Measurements from ENCODE around the gene ZNF385D. TPM values are rescaled to one million over a fixed set of nuclear protein-coding genes. Genes with fewer than 3 reads are reported as not detected.

ZNF385D gene
- total RNA-seq, 1 donor from 2014 or later = 0.41 TPM

- no peak overlapping the region for H3K4me3 Mint-ChIP-seq (ENCODE audit: unreplicated experiment)
- no peaks in the 10 kb centered on the region for H3K4me1 Mint-ChIP-seq (ENCODE audit: unreplicated experiment)
- no peaks in the 10 kb centered on the region for H3K36me3 Mint-ChIP-seq (ENCODE audit: low read depth, unreplicated experiment)
- H3K9me3 Mint-ChIP-seq (ENCODE audit: unreplicated experiment) = no peaks in the 10 kb centered on the region
- TF ChIP-seq CTCF (IDR thresholded peaks at IDR 0.05; ENCODE audit: unreplicated experiment) = no peak
- no peak for DNase-seq (ENCODE audit: low spot score)
- no peak overlapping the region for H3K27ac Mint-ChIP-seq (ENCODE audit: unreplicated experiment)
- no peaks in the 10 kb centered on the region for H3K27me3 Mint-ChIP-seq (ENCODE audit: unreplicated experiment)
Measured at GRCh38 chr3:21526461-21526860, 224.5 kb downstream of the ZNF385D start.

GRCh38 chr3:21524133-21524532 is 226.9 kb downstream of the ZNF385D start:
- no peak for TF ChIP-seq CTCF (IDR thresholded peaks at IDR 0.05; ENCODE audit: unreplicated experiment)
- H3K27me3 Mint-ChIP-seq (ENCODE audit: unreplicated experiment) = no peaks in the 10 kb centered on the region
- H3K36me3 Mint-ChIP-seq (ENCODE audit: low read depth, unreplicated experiment) = no peaks in the 10 kb centered on the region
- no peaks in the 10 kb centered on the region for H3K9me3 Mint-ChIP-seq (ENCODE audit: unreplicated experiment)
- H3K4me1 Mint-ChIP-seq (ENCODE audit: unreplicated experiment) = no peaks in the 10 kb centered on the region
- no peak overlapping the region for H3K27ac Mint-ChIP-seq (ENCODE audit: unreplicated experiment)
- DNase-seq (ENCODE audit: low spot score) = no peak
- no peak overlapping the region for H3K4me3 Mint-ChIP-seq (ENCODE audit: unreplicated experiment)

GRCh38 chr3:21520106-21520963 is 230.7 kb downstream of the ZNF385D start:
- no peak overlapping the region for H3K4me3 Mint-ChIP-seq (ENCODE audit: unreplicated experiment)
- H3K4me1 Mint-ChIP-seq (ENCODE audit: unreplicated experiment) = no peaks in the 10 kb centered on the region
- H3K27me3 Mint-ChIP-seq (ENCODE audit: unreplicated experiment) = no peaks in the 10 kb centered on the region
- H3K27ac Mint-ChIP-seq (ENCODE audit: unreplicated experiment) = no peak overlapping the region
- DNase-seq (ENCODE audit: low spot score) = no peak
- no peaks in the 10 kb centered on the region for H3K9me3 Mint-ChIP-seq (ENCODE audit: unreplicated experiment)
- H3K36me3 Mint-ChIP-seq (ENCODE audit: low read depth, unreplicated experiment) = no peaks in the 10 kb centered on the region
- TF ChIP-seq CTCF (IDR thresholded peaks at IDR 0.05; ENCODE audit: unreplicated experiment) = no peak

- no peak for TF ChIP-seq CTCF (IDR thresholded peaks at IDR 0.05; ENCODE audit: unreplicated experiment)
- Mint-ChIP-seq H3K36me3 (ENCODE audit: low read depth, unreplicated experiment) (no peaks in the 10 kb centered on the region), H3K9me3 (ENCODE audit: unreplicated experiment) (no peaks in the 10 kb centered on the region), H3K4me3 (ENCODE audit: unreplicated experiment) (no peak overlapping the region), H3K27ac (ENCODE audit: unreplicated experiment) (no peak overlapping the region), H3K4me1 (ENCODE audit: unreplicated experiment) (no peaks in the 10 kb centered on the region), H3K27me3 (ENCODE audit: unreplicated experiment) (no peaks in the 10 kb centered on the region)
- DNase-seq (ENCODE audit: low spot score) = no peak
Measured at GRCh38 chr3:21517184-21517583, 233.8 kb downstream of the ZNF385D start.

- H3K9me3 Mint-ChIP-seq (ENCODE audit: unreplicated experiment) = no peaks in the 10 kb centered on the region
- no peak overlapping the region for H3K4me3 Mint-ChIP-seq (ENCODE audit: unreplicated experiment)
- no peaks in the 10 kb centered on the region for H3K27me3 Mint-ChIP-seq (ENCODE audit: unreplicated experiment)
- TF ChIP-seq CTCF (IDR thresholded peaks at IDR 0.05; ENCODE audit: unreplicated experiment) = no peak
- H3K27ac Mint-ChIP-seq (ENCODE audit: unreplicated experiment) = no peak overlapping the region
- no peaks in the 10 kb centered on the region for H3K4me1 Mint-ChIP-seq (ENCODE audit: unreplicated experiment)
- no peaks in the 10 kb centered on the region for H3K36me3 Mint-ChIP-seq (ENCODE audit: low read depth, unreplicated experiment)
- no peak for DNase-seq (ENCODE audit: low spot score)
Measured at GRCh38 chr3:21515417-21515816, 235.6 kb downstream of the ZNF385D start.

All from endothelial cell (in vitro differentiated cells).